ENCODE results near the gene SHOC2. TPM values are rescaled to one million over a fixed set of nuclear protein-coding genes. Genes with fewer than 3 reads are reported as not detected.

SHOC2 gene
- total RNA-seq, 3 donors from 2014 or later, result 68.5 to 90.7 (median 72.3) TPM

- H3K4me3 ChIP-seq, result no peak overlapping the region
- H3K4me1 ChIP-seq (ENCODE audit: low read depth), result peaks cover 30% of the 10 kb centered on the region
- ATAC-seq, result no peak
- H3K36me3 ChIP-seq (ENCODE audit: low read depth), result peaks cover 5% of the 10 kb centered on the region
- TF ChIP-seq CTCF (IDR thresholded peaks at IDR 0.05), result no peak
- no peak for DNase-seq
- intact Hi-C loops (cut with DNase I, micrococcal nuclease), result no loop called here
- H3K9me3 ChIP-seq, result no peaks in the 10 kb centered on the region
Observed at GRCh38 chr10:110881247-110881646, 38.2 kb upstream of the SHOC2 start.

- no peaks in the 10 kb centered on the region for H3K9me3 ChIP-seq
- DNase-seq (no peak), ATAC-seq (no peak)
- peaks cover 8% of the 10 kb centered on the region for H3K36me3 ChIP-seq (ENCODE audit: low read depth)
- intact Hi-C loops (cut with DNase I, micrococcal nuclease), result no loop called here
- H3K4me3 ChIP-seq, result no peak overlapping the region
- no peak for TF ChIP-seq CTCF (IDR thresholded peaks at IDR 0.05)
- H3K4me1 ChIP-seq (ENCODE audit: low read depth), result peaks cover 25% of the 10 kb centered on the region
Observed at GRCh38 chr10:110881905-110882304, 37.5 kb upstream of the SHOC2 start.

GRCh38 chr10:110883924-110884323 lies 35.5 kb upstream of the SHOC2 start:
- peaks cover 13% of the 10 kb centered on the region for H3K36me3 ChIP-seq (ENCODE audit: low read depth)
- no peak for DNase-seq
- H3K4me3 ChIP-seq, result no peak overlapping the region
- ATAC-seq, result no peak
- no peak for TF ChIP-seq CTCF (IDR thresholded peaks at IDR 0.05)
- intact Hi-C loops (cut with DNase I, micrococcal nuclease), result no loop called here
- no peaks in the 10 kb centered on the region for H3K9me3 ChIP-seq
- peaks cover 9% of the 10 kb centered on the region for H3K4me1 ChIP-seq (ENCODE audit: low read depth)

GRCh38 chr10:110885932-110886674 lies 33.3 kb upstream of the SHOC2 start:
- ATAC-seq, result no peak
- H3K4me1 ChIP-seq (ENCODE audit: low read depth), result peaks cover 9% of the 10 kb centered on the region
- no peaks in the 10 kb centered on the region for H3K9me3 ChIP-seq
- DNase-seq, result no peak
- intact Hi-C loops (cut with DNase I, micrococcal nuclease), result no loop called here
- peaks cover 16% of the 10 kb centered on the region for H3K36me3 ChIP-seq (ENCODE audit: low read depth)
- H3K4me3 ChIP-seq, result no peak overlapping the region
- TF ChIP-seq CTCF (IDR thresholded peaks at IDR 0.05), result no peak

- no peak overlapping the region for H3K4me3 ChIP-seq
- DNase-seq (no peak), ATAC-seq (no peak)
- intact Hi-C loops (cut with DNase I, micrococcal nuclease), result no loop called here
- H3K36me3 ChIP-seq (ENCODE audit: low read depth), result peaks cover 17% of the 10 kb centered on the region
- no peaks in the 10 kb centered on the region for H3K4me1 ChIP-seq (ENCODE audit: low read depth)
- no peaks in the 10 kb centered on the region for H3K9me3 ChIP-seq
- TF ChIP-seq CTCF (IDR thresholded peaks at IDR 0.05), result no peak
Observed at GRCh38 chr10:110887560-110887959, 31.8 kb upstream of the SHOC2 start.
